B cell (primary cell): ENCODE results near the gene CALML4. TPM values are rescaled to one million over a fixed set of nuclear protein-coding genes. Genes with fewer than 3 reads are reported as not detected.
A peak's percentile ranks its signal among the peaks of the same experiment; 100 is the strongest.

Experiments used
- ATAC-seq: fragments of 200-7000 bp; cut with Tn5 transposase; one replicate; pipeline ENCODE4 v1.10.0; 2021; ENCODE audit warnings: low read depth, mild to moderate bottlenecking, moderate number of reproducible peaks, moderate library complexity
- CTCF ChIA-PET: fragments of 350-600 bp; sonication (Branson Sonifier 250); formaldehyde crosslinking; loops from one replicate; lab custom pipeline; 2021; ENCODE audit warnings: antibody characterized with exemption, inconsistent platforms; lab: Charles Lee
- POLR2A ChIA-PET: fragments of 350-600 bp; sonication (Branson Sonifier 250); formaldehyde crosslinking; loops from one replicate; lab custom pipeline; 2021; ENCODE audit warnings: antibody characterized with exemption; lab: Charles Lee
- DNase-seq: peaks from one replicate; pipeline ENCODE4 v3.0.0; 2013
- H2AFZ ChIP-seq: 2 replicates; pipeline ENCODE4 v1.6.1; 2012; ENCODE audit warnings: mild to moderate bottlenecking, low read depth, low read length; ENCODE audit not compliant: insufficient read depth, poor library complexity, severe bottlenecking
- H3K27ac ChIP-seq, 2 donors: 1 replicate in 1 of 2; 2 replicates in 1 of 2; pipeline ENCODE4 v1.5.1; 2012 to 2013; ENCODE audit warnings: low read length in 2 of 2, mild to moderate bottlenecking in 2 of 2, moderate library complexity in 1 of 2
- H3K27me3 ChIP-seq, 4 experiments: fragments of 200-600 bp in 1 of 4; sonication (generic) in 1 of 4; replicated peaks in 1 of 4; 1 replicate in 2 of 4; 2 replicates in 2 of 4; pipeline versions ENCODE4 v1.6.1 to v1.7.0; 2013 to 2016; ENCODE audit warnings: low read length in 3 of 4, mild to moderate bottlenecking in 2 of 4, mixed read lengths in 1 of 4, moderate library complexity in 1 of 4; ENCODE audit not compliant: insufficient read depth in 4 of 4, control insufficient read depth in 3 of 4; ENCODE audit errors: control extremely low read depth in 1 of 4
- H3K36me3 ChIP-seq, 2 experiments: replicated peaks in 1 of 2; 1 replicate in 1 of 2; 2 replicates in 1 of 2; pipeline versions ENCODE4 v1.6.1 to v1.7.1; 2013; ENCODE audit warnings: low read length in 1 of 2; ENCODE audit not compliant: insufficient read depth in 2 of 2, control insufficient read depth in 1 of 2; ENCODE audit errors: control extremely low read depth in 1 of 2, extremely low read depth in 1 of 2
- H3K4me1 ChIP-seq, 2 donors: fragments of 200-600 bp in 1 of 2; sonication (generic) in 1 of 2; 1 replicate in 1 of 2; 2 replicates in 1 of 2; pipeline versions ENCODE4 v1.5.1 to v1.6.1; 2013 to 2017; ENCODE audit warnings: low read length in 2 of 2; ENCODE audit not compliant: control insufficient read depth in 2 of 2, insufficient read depth in 2 of 2
- H3K4me2 ChIP-seq: replicated peaks from 2 replicates; pipeline ENCODE3; 2012; ENCODE audit warnings: mild to moderate bottlenecking, low read depth, low read length; ENCODE audit not compliant: poor library complexity, severe bottlenecking
- H3K4me3 ChIP-seq, 5 experiments: fragments of 200-600 bp in 1 of 5; sonication (generic) in 1 of 5; 1 replicate in 3 of 5; 2 replicates in 2 of 5; pipeline versions ENCODE4 v1.5.1 to v1.7.0; 2011 to 2016; ENCODE audit warnings: low read length in 4 of 5, mild to moderate bottlenecking in 4 of 5, low read depth in 2 of 5, control low read depth in 1 of 5, moderate library complexity in 1 of 5; ENCODE audit not compliant: insufficient read depth in 1 of 5; ENCODE audit errors: control extremely low read depth in 1 of 5, extremely low read depth in 1 of 5
- H3K79me2 ChIP-seq: fragments of 200-600 bp; sonication (generic); one replicate; pipeline ENCODE4 v1.6.0; 2016; ENCODE audit warnings: low read length; ENCODE audit not compliant: control insufficient read depth, insufficient read depth
- H3K9ac ChIP-seq: fragments of 200-600 bp; sonication (generic); 2 replicates; pipeline ENCODE4 v1.6.1; 2017; ENCODE audit warnings: mild to moderate bottlenecking, low read length, moderate library complexity
- H3K9me3 ChIP-seq, 3 donors: one replicate each; pipeline versions ENCODE4 v1.6.1 to v1.7.1; 2013; ENCODE audit warnings: low read length in 2 of 3; ENCODE audit not compliant: control insufficient read depth in 2 of 3, insufficient read depth in 1 of 3; ENCODE audit errors: control extremely low read depth in 1 of 3
- H4K20me1 ChIP-seq: 2 replicates; pipeline ENCODE4 v1.6.0; 2012; ENCODE audit warnings: mild to moderate bottlenecking, low read length; ENCODE audit not compliant: insufficient read depth, control insufficient read depth, poor library complexity, severe bottlenecking
- H3K27ac Mint-ChIP-seq: one replicate; pipeline ENCODE4 v1.8.0; 2021; ENCODE audit warnings: mixed read lengths
- H3K27me3 Mint-ChIP-seq: one replicate; pipeline ENCODE4 v1.8.0; 2021; ENCODE audit warnings: mixed read lengths
- H3K4me1 Mint-ChIP-seq: one replicate; pipeline ENCODE4 v1.8.0; 2021; ENCODE audit warnings: mixed read lengths
- H3K4me3 Mint-ChIP-seq: one replicate; pipeline ENCODE4 v1.8.0; 2021; ENCODE audit warnings: mixed read lengths
- H3K9me3 Mint-ChIP-seq: one replicate; pipeline ENCODE4 v1.8.0; 2022; ENCODE audit warnings: mixed read lengths; ENCODE audit not compliant: insufficient read depth
- EZH2 ChIP-seq: IDR thresholded peaks from 2 replicates; pipeline ENCODE4 v1.6.1; 2012; ENCODE audit warnings: borderline replicate concordance, low read depth, mild to moderate bottlenecking, moderate library complexity, low read length; ENCODE audit not compliant: insufficient read depth, poor library complexity, severe bottlenecking
- whole genome bisulfite sequencing: methylation state at CpG from one replicate; pipeline ENCODE4 v1.1.5; 2013; ENCODE audit warnings: missing lambda C conversion rate; ENCODE audit not compliant: insufficient coverage; 5-methylcytosine and 5-hydroxymethylcytosine counted together
- intact Hi-C: fragments of 100-400 bp; cut with micrococcal nuclease; formaldehyde crosslinking; loops from one replicate; pipeline ENCODE4 v1.10.0; 2022
- polyA plus RNA-seq: library from polyadenylated mRNA; depleted of rRNA; stranded (reverse); fragments of >200 nt; gene quantifications from 2 replicates; pipeline ENCODE4 v1.2.3, GENCODE V29; 2012
- total RNA-seq, 2 donors: library from RNA; stranded (reverse); fragments of 120-200 nt in 1 of 2; gene quantifications; 1 replicate in 1 of 2; 2 replicates in 1 of 2; pipeline versions ENCODE4 v1.2.3 to v1.2.4, GENCODE V29; 2013 to 2022
- TF ChIP-seq, protein P1 (sequence below): fragments of 200-600 bp; IDR thresholded peaks from one replicate; pipeline ENCODE4 v1.8.0; 2022; ENCODE audit warnings: antibody characterized with exemption, mild to moderate bottlenecking

CALML4 gene
- total and polyA plus RNA-seq, 2 donors (not counting 1 experiment from before 2014, with no cell fraction given) = 2.4 to 4.2 TPM

DNA sequence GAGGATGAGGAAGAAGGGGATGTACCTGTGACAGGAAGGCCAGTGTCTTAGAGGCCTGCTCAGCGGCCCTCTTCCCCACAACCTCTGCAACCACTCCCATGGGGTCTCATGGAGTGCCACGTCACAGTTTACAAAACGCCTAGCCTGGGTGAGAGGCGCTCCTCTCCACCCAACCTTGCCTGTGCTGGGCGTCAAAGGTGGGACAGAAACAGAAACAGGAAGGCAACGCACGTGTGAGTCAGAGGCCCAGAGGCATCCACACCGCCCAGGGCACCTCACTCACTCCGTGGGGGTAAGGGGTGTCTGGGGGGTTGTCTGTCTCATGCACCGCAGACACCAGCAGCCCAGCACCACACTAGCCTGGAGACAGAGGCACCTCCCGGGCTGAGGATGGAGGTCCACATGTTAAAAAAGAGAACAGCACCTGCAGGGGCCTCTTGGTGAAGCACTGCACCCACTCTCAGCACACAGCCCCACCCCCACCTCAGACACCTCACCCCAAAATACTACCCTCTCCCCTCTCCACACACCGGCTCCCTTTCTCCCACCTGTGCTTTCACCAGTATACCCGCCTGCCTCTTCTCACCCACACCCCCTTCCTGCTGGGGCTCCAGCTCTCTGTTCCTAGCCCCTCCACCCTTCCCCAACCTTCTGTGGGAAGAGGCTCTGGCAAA lies 4.7 kb upstream of the CALML4 start:
- Mint-ChIP-seq H3K4me3 (peak overlapping the region; percentile 57), H3K27me3 (no peaks in the 10 kb centered on the region), H3K27ac (peak overlapping the region; percentile 78), H3K4me1 (peaks cover 27% of the 10 kb centered on the region), H3K9me3 (no peaks in the 10 kb centered on the region)
- POLR2A ChIA-PET = interaction anchor here (0.7 kb wide), 1 partner anchor 352 kb away, joined by 5 read pairs; no protein-coding TSS in a partner anchor
- Histone ChIP-seq H3K4me2 (peak overlapping the region; percentile 58), H3K36me3 (peaks cover 0 to 3% of the 10 kb centered on the region in 2 experiments), H3K9ac (no peak overlapping the region), H3K4me3 (no peak overlapping the region), H3K9me3 (peaks cover 0 to 7% (median 0%) of the 10 kb centered on the region in 3 donors), H3K4me1 (peaks cover 26 to 35% of the 10 kb centered on the region in 2 donors), H3K79me2 (peaks cover 3% of the 10 kb centered on the region), H3K27me3 (no peaks in the 10 kb centered on the region), H4K20me1 (no peaks in the 10 kb centered on the region), H3K27ac (peak overlapping the region in 1 of 2 donors; percentile 1), H2AFZ (peak overlapping the region; percentile 58)
- 16% methylated on average over 7 of the region's 13 CpGs for WGBS
- TF ChIP-seq EZH2 = no peak
- TF ChIP-seq, protein P1, sequence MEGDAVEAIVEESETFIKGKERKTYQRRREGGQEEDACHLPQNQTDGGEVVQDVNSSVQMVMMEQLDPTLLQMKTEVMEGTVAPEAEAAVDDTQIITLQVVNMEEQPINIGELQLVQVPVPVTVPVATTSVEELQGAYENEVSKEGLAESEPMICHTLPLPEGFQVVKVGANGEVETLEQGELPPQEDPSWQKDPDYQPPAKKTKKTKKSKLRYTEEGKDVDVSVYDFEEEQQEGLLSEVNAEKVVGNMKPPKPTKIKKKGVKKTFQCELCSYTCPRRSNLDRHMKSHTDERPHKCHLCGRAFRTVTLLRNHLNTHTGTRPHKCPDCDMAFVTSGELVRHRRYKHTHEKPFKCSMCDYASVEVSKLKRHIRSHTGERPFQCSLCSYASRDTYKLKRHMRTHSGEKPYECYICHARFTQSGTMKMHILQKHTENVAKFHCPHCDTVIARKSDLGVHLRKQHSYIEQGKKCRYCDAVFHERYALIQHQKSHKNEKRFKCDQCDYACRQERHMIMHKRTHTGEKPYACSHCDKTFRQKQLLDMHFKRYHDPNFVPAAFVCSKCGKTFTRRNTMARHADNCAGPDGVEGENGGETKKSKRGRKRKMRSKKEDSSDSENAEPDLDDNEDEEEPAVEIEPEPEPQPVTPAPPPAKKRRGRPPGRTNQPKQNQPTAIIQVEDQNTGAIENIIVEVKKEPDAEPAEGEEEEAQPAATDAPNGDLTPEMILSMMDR = no peak
- ATAC-seq (peak; percentile 85), DNase-seq (peak; percentile 72)
- intact Hi-C loops = loop anchor here (1.0 kb wide), 1 partner anchor 347 kb away; no protein-coding TSS in a partner anchor
- CTCF ChIA-PET = interaction anchor here (0.6 to 2.3 kb wide), 5 partner anchors 55 to 426 kb away, joined by 3 to 7 read pairs (median 5); no protein-coding TSS in a partner anchor

DNA sequence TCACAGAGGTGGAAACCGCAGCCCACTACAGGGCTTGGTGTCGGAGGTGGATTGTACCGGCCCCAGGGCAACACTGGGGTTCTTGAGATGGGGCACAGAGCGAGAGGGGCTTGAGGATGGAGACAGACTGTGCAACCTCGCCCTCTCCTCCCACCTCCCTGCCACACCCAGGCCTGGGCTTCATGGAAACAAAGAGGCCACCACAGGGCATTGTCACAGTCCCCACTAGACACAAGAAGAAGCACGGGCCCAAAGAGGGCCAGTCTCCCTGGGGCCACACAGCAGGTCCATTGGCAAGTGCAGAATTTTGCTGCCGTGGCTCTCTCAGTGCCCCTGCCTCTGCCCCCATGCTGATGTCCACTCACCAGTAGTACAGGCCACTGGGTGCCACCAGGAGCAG lies 4.1 kb upstream of the CALML4 start:
- Histone ChIP-seq H3K4me2 (peak overlapping the region; percentile 58), H3K36me3 (peaks cover 0 to 3% of the 10 kb centered on the region in 2 experiments), H3K27ac (no peak overlapping the region), H2AFZ (peak overlapping the region; percentile 58), H3K9me3 (peaks cover 0 to 7% (median 0%) of the 10 kb centered on the region in 3 donors), H3K79me2 (peaks cover 3% of the 10 kb centered on the region), H3K4me1 (peaks cover 26 to 35% of the 10 kb centered on the region in 2 donors), H3K27me3 (no peaks in the 10 kb centered on the region), H4K20me1 (no peaks in the 10 kb centered on the region), H3K9ac (no peak overlapping the region), H3K4me3 (no peak overlapping the region)
- H3K4me3 Mint-ChIP-seq = peak overlapping the region; percentile 57
- ATAC-seq (no peak), DNase-seq (no peak)
- H3K4me1 Mint-ChIP-seq = peaks cover 27% of the 10 kb centered on the region
- H3K9me3 Mint-ChIP-seq = no peaks in the 10 kb centered on the region
- CTCF ChIA-PET = no interaction called here
- no peak for TF ChIP-seq EZH2
- TF ChIP-seq, protein P1 = no peak
- 88% methylated on average over 2 of the region's 7 CpGs for WGBS
- peak overlapping the region; percentile 78 for H3K27ac Mint-ChIP-seq
- intact Hi-C loops = loop anchor here (1.0 kb wide), 1 partner anchor 346 kb away; no protein-coding TSS in a partner anchor
- no peaks in the 10 kb centered on the region for H3K27me3 Mint-ChIP-seq
- POLR2A ChIA-PET = no interaction called here
